GM12874 (cell line): ENCODE measurements around the gene ATR.

ENCODE experiments used
- TF ChIP-seq, protein P1 (sequence below): IDR thresholded peaks from 2 replicates; pipeline ENCODE4 v1.5.1; 2011; ENCODE audit warnings: low read depth, mild to moderate bottlenecking, control low read depth, low read length, moderate library complexity; ENCODE audit not compliant: insufficient read depth

Gene ATR

DNA sequence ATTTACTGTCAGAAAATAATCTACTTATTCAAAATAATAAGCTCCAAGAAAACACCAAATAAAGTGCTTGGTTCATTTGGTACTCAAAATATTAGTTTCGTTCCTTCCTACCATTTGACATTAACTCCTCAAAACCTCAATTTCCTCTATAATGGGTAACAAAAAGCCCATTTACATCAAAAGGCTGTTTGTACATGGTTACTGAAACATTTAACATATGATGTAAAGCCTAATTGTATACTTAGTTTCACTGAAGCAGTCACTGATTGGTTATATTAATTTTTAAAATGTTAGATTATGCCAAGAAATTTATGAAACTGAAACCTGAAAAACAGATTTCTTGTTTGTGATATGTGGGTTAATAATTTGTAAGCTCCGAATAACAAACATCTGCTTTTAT is 145.4 kb downstream of the ATR start:
- TF ChIP-seq, protein P1, sequence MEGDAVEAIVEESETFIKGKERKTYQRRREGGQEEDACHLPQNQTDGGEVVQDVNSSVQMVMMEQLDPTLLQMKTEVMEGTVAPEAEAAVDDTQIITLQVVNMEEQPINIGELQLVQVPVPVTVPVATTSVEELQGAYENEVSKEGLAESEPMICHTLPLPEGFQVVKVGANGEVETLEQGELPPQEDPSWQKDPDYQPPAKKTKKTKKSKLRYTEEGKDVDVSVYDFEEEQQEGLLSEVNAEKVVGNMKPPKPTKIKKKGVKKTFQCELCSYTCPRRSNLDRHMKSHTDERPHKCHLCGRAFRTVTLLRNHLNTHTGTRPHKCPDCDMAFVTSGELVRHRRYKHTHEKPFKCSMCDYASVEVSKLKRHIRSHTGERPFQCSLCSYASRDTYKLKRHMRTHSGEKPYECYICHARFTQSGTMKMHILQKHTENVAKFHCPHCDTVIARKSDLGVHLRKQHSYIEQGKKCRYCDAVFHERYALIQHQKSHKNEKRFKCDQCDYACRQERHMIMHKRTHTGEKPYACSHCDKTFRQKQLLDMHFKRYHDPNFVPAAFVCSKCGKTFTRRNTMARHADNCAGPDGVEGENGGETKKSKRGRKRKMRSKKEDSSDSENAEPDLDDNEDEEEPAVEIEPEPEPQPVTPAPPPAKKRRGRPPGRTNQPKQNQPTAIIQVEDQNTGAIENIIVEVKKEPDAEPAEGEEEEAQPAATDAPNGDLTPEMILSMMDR, result no peak

DNA sequence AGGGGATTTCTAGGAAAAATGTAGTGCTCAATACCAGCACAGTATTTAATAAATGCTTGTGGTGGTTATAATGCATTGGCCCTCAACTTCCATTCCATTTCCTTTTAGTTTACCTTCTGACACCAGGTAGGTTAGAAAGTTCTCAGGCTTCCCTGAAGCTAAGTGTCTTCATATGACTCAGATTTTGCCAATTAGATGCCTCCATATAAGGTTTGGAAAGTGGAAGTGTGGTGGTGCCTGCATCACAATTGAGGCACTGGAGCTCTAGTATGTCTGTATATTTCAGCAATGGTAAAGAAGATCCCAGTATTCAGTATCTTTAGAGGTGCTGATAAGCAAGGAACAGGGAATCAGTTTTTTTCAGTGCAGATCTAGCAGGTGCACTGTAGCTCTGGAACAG is 149.0 kb downstream of the ATR start:
- TF ChIP-seq, protein P1, result no peak

DNA sequence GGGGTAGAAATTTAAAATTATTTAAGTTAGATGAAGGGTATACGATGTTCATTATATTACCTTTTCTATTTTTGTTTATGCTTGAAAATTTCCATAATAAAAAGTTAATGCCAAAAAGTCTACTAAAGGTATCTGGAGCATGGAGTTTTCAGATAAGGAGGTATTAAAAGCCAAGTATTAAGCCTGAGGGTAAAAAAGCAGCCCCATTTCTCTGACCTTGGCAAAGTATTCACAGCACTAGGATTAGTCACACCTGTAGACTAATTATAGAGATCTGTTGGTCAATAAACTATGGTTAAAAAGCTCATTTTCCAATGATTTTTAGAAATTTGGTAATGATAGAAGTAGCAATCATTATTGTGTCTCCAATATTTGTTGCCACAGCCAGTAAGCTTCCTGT is 153.8 kb downstream of the ATR start:
- TF ChIP-seq, protein P1, result no peak

DNA sequence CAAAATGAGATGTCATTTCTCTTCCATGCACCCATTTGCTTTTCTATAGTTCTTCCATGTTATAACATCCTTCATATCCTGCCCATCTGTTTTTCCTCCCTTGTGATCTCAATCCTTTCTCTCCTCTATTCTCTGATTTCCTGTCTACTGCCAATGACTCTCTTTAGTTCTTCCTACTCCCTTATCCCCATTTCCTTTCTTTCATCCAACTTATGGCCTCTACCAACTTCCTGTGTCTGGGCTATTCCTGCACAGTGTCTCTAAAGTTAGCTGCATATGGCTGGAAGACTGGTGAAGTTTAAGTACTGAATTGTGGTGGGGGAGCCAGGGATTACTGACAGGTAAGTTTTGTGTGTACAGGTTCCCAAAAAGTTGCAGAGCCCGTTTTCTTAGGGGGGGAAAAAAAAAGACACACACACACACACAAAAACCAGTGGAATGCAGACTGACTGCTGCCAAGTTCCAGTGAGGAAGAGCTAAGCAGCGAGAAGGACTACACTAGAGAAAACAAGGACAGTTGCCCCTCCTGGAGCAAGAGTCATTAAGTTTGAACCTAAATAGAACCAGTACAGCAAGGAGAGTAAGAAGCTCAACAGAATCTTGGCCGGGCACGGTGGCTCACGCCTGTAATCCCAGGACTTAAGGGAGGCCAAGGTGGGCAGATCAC is 159.5 kb downstream of the ATR start:
- TF ChIP-seq, protein P1, result no peak

DNA sequence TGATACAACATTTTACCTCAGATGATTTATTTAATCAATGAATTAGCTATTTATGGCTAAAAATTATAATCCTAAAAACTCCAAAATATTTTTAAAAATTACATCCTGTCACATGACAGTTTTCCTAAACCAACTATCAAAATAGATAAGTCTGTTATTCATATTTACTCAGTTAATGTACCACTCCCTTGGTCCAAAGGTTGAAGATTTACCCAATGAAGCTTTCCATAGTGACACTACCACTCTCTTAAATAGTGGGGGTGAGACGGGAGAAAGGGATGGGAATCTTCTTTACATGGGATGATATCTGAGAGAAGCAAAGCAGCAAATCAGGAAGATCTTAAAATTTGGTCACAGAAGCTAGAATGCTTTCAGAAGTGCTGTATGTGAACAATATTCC is 161.2 kb downstream of the ATR start:
- TF ChIP-seq, protein P1, result no peak
